Testis (tissue), 3 donors: Measurements from ENCODE around the gene SASH1. TPM values are rescaled to one million over a fixed set of nuclear protein-coding genes. Genes with fewer than 3 reads are reported as not detected.

Experiments
- DNase-seq: peaks from one replicate; pipeline ENCODE4 v3.0.0-alpha.2; 2019
- H3K27ac ChIP-seq, 2 donors: fragments of 200-600 bp; sonication (generic); one replicate each; pipeline ENCODE4 v1.5.1; 2019
- H3K27me3 ChIP-seq: fragments of 200-600 bp; sonication (generic); one replicate; pipeline ENCODE4 v1.5.1; 2019
- H3K36me3 ChIP-seq: fragments of 200-600 bp; sonication (generic); one replicate; pipeline ENCODE4 v1.5.1; 2017; ENCODE audit warnings: low read depth; ENCODE audit errors: missing control alignments
- H3K4me1 ChIP-seq: fragments of 200-600 bp; sonication (generic); one replicate; pipeline ENCODE4 v1.5.1; 2019
- H3K4me3 ChIP-seq, 2 donors: fragments of 200-600 bp; sonication (generic); one replicate each; pipeline ENCODE4 v1.5.1; 2017 to 2019
- H3K9me3 ChIP-seq: fragments of 200-600 bp; sonication (generic); one replicate; pipeline ENCODE4 v1.5.1; 2017
- CTCF ChIP-seq, 3 experiments: fragments of 450-650 bp in 2 of 3; fragments of 200-600 bp in 1 of 3; sonication (generic) in 1 of 3; IDR thresholded peaks; one replicate each; pipeline ENCODE4 v1.5.1; 2016 to 2019; ENCODE audit warnings: antibody characterized with exemption in 3 of 3, mild to moderate bottlenecking in 2 of 3, moderate library complexity in 1 of 3
- POLR2A ChIP-seq: fragments of 450-650 bp; IDR thresholded peaks from one replicate; pipeline ENCODE4 v1.6.1; 2017; ENCODE audit warnings: antibody characterized with exemption, mild to moderate bottlenecking, moderate library complexity
- WGBS, 2 donors: methylation state at CpG; one replicate each; pipeline ENCODE4 v1.1.5; 2018; 5-methylcytosine and 5-hydroxymethylcytosine counted together
- intact Hi-C: fragments of 100-400 bp; cut with DNase I; formaldehyde crosslinking; loops from one replicate; pipeline ENCODE4 v1.15.1; 2023; ENCODE audit warnings: low total_unique reads
- polyA plus RNA-seq: library from polyadenylated mRNA; stranded (reverse); fragments of 350-450 nt; fragmentation: Illumina TruSeq; extraction: RNeasy Lipid Tissue Mini Kit (QIAGEN cat#74804); gene quantifications from one replicate; pipeline ENCODE4 v1.2.3, GENCODE V29; 2014; ENCODE audit warnings: low read depth, low replicate concordance; ENCODE audit not compliant: insufficient read depth
- total RNA-seq, 2 donors: library from RNA; depleted of rRNA; stranded (reverse); fragments of >200 nt; gene quantifications; one replicate each; pipeline ENCODE4 v1.2.3, GENCODE V29; 2016

Gene SASH1
- total and polyA plus RNA-seq, 3 donors from 2014 or later, result 12.1 to 42.1 (median 40.3) TPM

- Histone ChIP-seq H3K27me3 (no peaks in the 10 kb centered on the region), H3K36me3 (no peaks in the 10 kb centered on the region), H3K9me3 (no peaks in the 10 kb centered on the region), H3K27ac (peak overlapping the region in 1 of 2 donors; percentile 25), H3K4me3 (no peak overlapping the region), H3K4me1 (no peaks in the 10 kb centered on the region)
- TF ChIP-seq CTCF (IDR thresholded peaks at IDR 0.05) (no peak), POLR2A (no peak)
- WGBS, 2 donors, result 85 to 95% methylated on average over 4 of the region's 4 CpGs
- intact Hi-C loops, result no loop called here
- no peak for DNase-seq
Observed at GRCh38 chr6:148423133-148423532, 80.5 kb downstream of the SASH1 start.

GRCh38 chr6:148423601-148424270, 81.1 kb downstream of the SASH1 start:
- TF ChIP-seq CTCF (IDR thresholded peaks at IDR 0.05) (no peak), POLR2A (no peak)
- no peaks in the 10 kb centered on the region for H3K27me3 ChIP-seq
- H3K36me3 ChIP-seq, result no peaks in the 10 kb centered on the region
- WGBS, 2 donors, result 31 to 45% methylated on average over 9 of the region's 9 CpGs
- no peaks in the 10 kb centered on the region for H3K4me1 ChIP-seq
- peak overlapping the region in 1 of 2 donors; percentile 25 for H3K27ac ChIP-seq
- H3K4me3 ChIP-seq, result no peak overlapping the region
- intact Hi-C loops, result no loop called here
- no peaks in the 10 kb centered on the region for H3K9me3 ChIP-seq
- DNase-seq, result no peak

DNA sequence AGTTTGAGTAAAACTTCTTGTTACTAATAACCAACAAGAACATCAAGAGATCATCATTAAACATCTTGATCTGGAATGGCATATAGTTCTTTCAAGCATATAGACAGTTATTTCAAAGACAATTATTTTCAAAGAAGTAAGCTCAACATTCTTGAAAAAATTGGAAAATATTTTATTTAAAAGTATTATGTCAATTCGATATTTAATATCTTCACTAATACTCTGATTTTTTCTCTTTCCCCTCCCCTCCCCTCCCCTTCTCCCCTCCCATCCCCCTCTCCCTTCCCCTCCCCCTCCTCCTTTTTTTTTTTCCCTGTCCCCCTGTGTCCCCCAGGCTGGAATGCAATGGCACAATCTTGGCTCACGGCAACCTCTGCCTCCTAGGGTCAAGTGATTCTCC, 82.8 kb downstream of the SASH1 start:
- DNase-seq, result no peak
- H3K9me3 ChIP-seq, result no peaks in the 10 kb centered on the region
- intact Hi-C loops, result no loop called here
- 88 to 94% methylated on average over 2 of the region's 2 CpGs for WGBS, 2 donors
- TF ChIP-seq CTCF (IDR thresholded peaks at IDR 0.05), result no peak
- TF ChIP-seq POLR2A, result no peak
- H3K4me1 ChIP-seq, result no peaks in the 10 kb centered on the region
- no peak overlapping the region for H3K4me3 ChIP-seq
- H3K27ac ChIP-seq, result no peak overlapping the region
- H3K36me3 ChIP-seq, result no peaks in the 10 kb centered on the region
- H3K27me3 ChIP-seq, result no peaks in the 10 kb centered on the region

- Histone ChIP-seq H3K4me1 (no peaks in the 10 kb centered on the region), H3K36me3 (no peaks in the 10 kb centered on the region), H3K27me3 (no peaks in the 10 kb centered on the region), H3K27ac (no peak overlapping the region), H3K9me3 (no peaks in the 10 kb centered on the region), H3K4me3 (no peak overlapping the region)
- intact Hi-C loops, result no loop called here
- no peak for TF ChIP-seq CTCF (IDR thresholded peaks at IDR 0.05)
- no peak for TF ChIP-seq POLR2A
- 76 to 92% methylated on average over 9 of the region's 9 CpGs for WGBS, 2 donors
- no peak for DNase-seq
Observed at GRCh38 chr6:148426317-148426977, 83.8 kb downstream of the SASH1 start.
